Measurements from ENCODE around the gene MDP1. TPM values are rescaled to one million over a fixed set of nuclear protein-coding genes. Genes with fewer than 3 reads are reported as not detected.

The MDP1 gene
- total RNA-seq, 3 donors from 2014 or later = 13.1 to 20.8 (median 17.1) TPM

- intact Hi-C loops (cut with DNase I; ENCODE audit: low total_unique reads) = no loop called here
- Histone ChIP-seq H3K4me3 (peak overlapping the region; percentile 68 to 79 (median 76)), H3K36me3 (peaks cover 5% of the 10 kb centered on the region), H3K4me1 (peaks cover 0 to 8% of the 10 kb centered on the region in 2 donors), H3K27ac (peak overlapping the region in 1 of 2 donors; percentile 80), H3K27me3 (no peaks in the 10 kb centered on the region), H3K9me3 (no peaks in the 10 kb centered on the region)
- DNase-seq (ENCODE audit: low spot score in 2 of 2) = no peak
- TF ChIP-seq CTCF (IDR thresholded peaks at IDR 0.05) (no peak), POLR2AphosphoS5 (IDR thresholded peaks at IDR 0.05) (no peak), POLR2A (IDR thresholded peaks at IDR 0.05) (no peak)
Measured at GRCh38 chr14:24187539-24187915, 28.3 kb downstream of the MDP1 start.

- no peak for DNase-seq (ENCODE audit: low spot score in 2 of 2)
- Histone ChIP-seq H3K4me1 (peaks cover 0 to 8% of the 10 kb centered on the region in 2 donors), H3K27ac (peak overlapping the region in 1 of 2 donors; percentile 80), H3K9me3 (no peaks in the 10 kb centered on the region), H3K36me3 (peaks cover 5% of the 10 kb centered on the region), H3K27me3 (no peaks in the 10 kb centered on the region), H3K4me3 (no peak overlapping the region)
- no peak for TF ChIP-seq CTCF (IDR thresholded peaks at IDR 0.05)
- no peak for TF ChIP-seq POLR2AphosphoS5 (IDR thresholded peaks at IDR 0.05)
- TF ChIP-seq POLR2A (IDR thresholded peaks at IDR 0.05) = no peak
- intact Hi-C loops (cut with DNase I; ENCODE audit: low total_unique reads) = no loop called here
Measured at GRCh38 chr14:24186831-24187538, 28.9 kb downstream of the MDP1 start.

- DNase-seq (ENCODE audit: low spot score in 2 of 2) = no peak
- no peaks in the 10 kb centered on the region for H3K9me3 ChIP-seq
- no peaks in the 10 kb centered on the region for H3K27me3 ChIP-seq
- TF ChIP-seq POLR2A (IDR thresholded peaks at IDR 0.05) (no peak), CTCF (IDR thresholded peaks at IDR 0.05) (no peak), POLR2AphosphoS5 (IDR thresholded peaks at IDR 0.05) (no peak)
- intact Hi-C loops (cut with DNase I; ENCODE audit: low total_unique reads) = no loop called here
- no peak overlapping the region for H3K27ac ChIP-seq
- peaks cover 0 to 8% of the 10 kb centered on the region in 2 donors for H3K4me1 ChIP-seq
- no peak overlapping the region for H3K4me3 ChIP-seq
- H3K36me3 ChIP-seq = peaks cover 5% of the 10 kb centered on the region
Measured at GRCh38 chr14:24185741-24186140, 30.1 kb downstream of the MDP1 start.

- H3K4me1 ChIP-seq = peaks cover 0 to 8% of the 10 kb centered on the region in 2 donors
- no peak overlapping the region for H3K4me3 ChIP-seq
- intact Hi-C loops (cut with DNase I; ENCODE audit: low total_unique reads) = no loop called here
- H3K27me3 ChIP-seq = no peaks in the 10 kb centered on the region
- H3K36me3 ChIP-seq = peaks cover 5% of the 10 kb centered on the region
- no peaks in the 10 kb centered on the region for H3K9me3 ChIP-seq
- no peak overlapping the region for H3K27ac ChIP-seq
- no peak for DNase-seq (ENCODE audit: low spot score in 2 of 2)
- no peak for TF ChIP-seq POLR2A (IDR thresholded peaks at IDR 0.05)
- no peak for TF ChIP-seq CTCF (IDR thresholded peaks at IDR 0.05)
- TF ChIP-seq POLR2AphosphoS5 (IDR thresholded peaks at IDR 0.05) = no peak
Measured at GRCh38 chr14:24185026-24185425, 30.8 kb downstream of the MDP1 start.

- H3K4me3 ChIP-seq = no peak overlapping the region
- H3K4me1 ChIP-seq = peaks cover 0 to 8% of the 10 kb centered on the region in 2 donors
- no peaks in the 10 kb centered on the region for H3K9me3 ChIP-seq
- no peak for DNase-seq (ENCODE audit: low spot score in 2 of 2)
- intact Hi-C loops (cut with DNase I; ENCODE audit: low total_unique reads) = no loop called here
- H3K36me3 ChIP-seq = peaks cover 5% of the 10 kb centered on the region
- no peaks in the 10 kb centered on the region for H3K27me3 ChIP-seq
- no peak overlapping the region for H3K27ac ChIP-seq
- TF ChIP-seq POLR2AphosphoS5 (IDR thresholded peaks at IDR 0.05) = no peak
- no peak for TF ChIP-seq POLR2A (IDR thresholded peaks at IDR 0.05)
- no peak for TF ChIP-seq CTCF (IDR thresholded peaks at IDR 0.05)
Measured at GRCh38 chr14:24184104-24184970, 31.5 kb downstream of the MDP1 start.
